ENCODE results near the gene CTXN1. TPM values are rescaled to one million over a fixed set of nuclear protein-coding genes. Genes with fewer than 3 reads are reported as not detected.

CTXN1 gene
- polyA plus RNA-seq, 3 donors: 10.0 to 16.1 (median 11.5) TPM

- DNase-seq (ENCODE audit: low read depth in 3 of 3, low spot score in 2 of 3): no peak
These were observed 46.1 kb downstream of the CTXN1 start for GRCh38 chr19:7879836-7880235.

GRCh38 chr19:7879111-7879807 lies 46.7 kb downstream of the CTXN1 start:
- DNase-seq (ENCODE audit: low read depth in 3 of 3, low spot score in 2 of 3): no peak

GRCh38 chr19:7877249-7877836 lies 48.6 kb downstream of the CTXN1 start:
- DNase-seq (ENCODE audit: low read depth in 3 of 3, low spot score in 2 of 3): no peak

GRCh38 chr19:7874897-7875273 lies 51.0 kb downstream of the CTXN1 start:
- no peak for DNase-seq (ENCODE audit: low read depth in 3 of 3, low spot score in 2 of 3)

Other genes starting within 250 kb of the CTXN1 start
- gene MCEMP1, start 249.0 kb downstream of the CTXN1 start, polyA plus RNA-seq (ENCODE audit: insufficient read length in 3 of 3): under 1 TPM in 2 of 3 donors, not detected in 1; 0.10 to 0.44 TPM
- 10 to 100 TPM; 39.8 to 49.0 (median 46.4) TPM for gene TRAPPC5, start 245.3 kb downstream of the CTXN1 start, polyA plus RNA-seq (ENCODE audit: insufficient read length in 3 of 3)
- under 1 TPM in 1 of 3 donors, not detected in 2; 0.22 TPM for gene FCER2, start 224.0 kb downstream of the CTXN1 start, polyA plus RNA-seq (ENCODE audit: insufficient read length in 3 of 3)
- not detected for gene CLEC4G, start 194.0 kb downstream of the CTXN1 start, polyA plus RNA-seq (ENCODE audit: insufficient read length in 3 of 3)
- 1 to 10 TPM in 2 of 3 donors, under 1 TPM in 1; 0.94 to 1.4 (median 1.3) TPM for gene CD209, start 178.6 kb downstream of the CTXN1 start, polyA plus RNA-seq (ENCODE audit: insufficient read length in 3 of 3)
- 1 to 10 TPM; 2.0 to 4.2 (median 2.1) TPM for gene CLEC4M, start 162.9 kb downstream of the CTXN1 start, polyA plus RNA-seq (ENCODE audit: insufficient read length in 3 of 3)
- gene EVI5L, start 95.9 kb downstream of the CTXN1 start, polyA plus RNA-seq (ENCODE audit: insufficient read length in 3 of 3): 10 to 100 TPM; 14.1 to 17.9 (median 15.5) TPM
- gene PRR36, start 51.7 kb downstream of the CTXN1 start, polyA plus RNA-seq (ENCODE audit: insufficient read length in 3 of 3): 1 to 10 TPM; 4.2 to 4.5 (median 4.3) TPM
- 1 to 10 TPM; 1.9 to 2.4 (median 2.3) TPM for gene LRRC8E, start 37.6 kb downstream of the CTXN1 start, polyA plus RNA-seq (ENCODE audit: insufficient read length in 3 of 3)
- gene MAP2K7, start 22.3 kb downstream of the CTXN1 start, polyA plus RNA-seq (ENCODE audit: insufficient read length in 3 of 3): 10 to 100 TPM; 21.5 to 27.5 (median 27.0) TPM
- gene TGFBR3L, start 11.3 kb downstream of the CTXN1 start, polyA plus RNA-seq (ENCODE audit: insufficient read length in 3 of 3): under 1 TPM; 0.12 to 0.45 (median 0.32) TPM
- 10 to 100 TPM; 11.3 to 13.3 (median 12.4) TPM for gene SNAPC2, start 5.8 kb downstream of the CTXN1 start, polyA plus RNA-seq (ENCODE audit: insufficient read length in 3 of 3)
- 10 to 100 TPM; 34.3 to 38.2 (median 38.1) TPM for gene TIMM44, start 17.5 kb upstream of the CTXN1 start, polyA plus RNA-seq (ENCODE audit: insufficient read length in 3 of 3)
- 10 to 100 TPM; 75.1 to 92.8 (median 81.6) TPM for gene ELAVL1, start 79.5 kb upstream of the CTXN1 start, polyA plus RNA-seq (ENCODE audit: insufficient read length in 3 of 3)
- under 1 TPM in 2 of 3 donors, not detected in 1; 0.22 to 0.24 TPM for gene CCL25, start 126.6 kb upstream of the CTXN1 start, polyA plus RNA-seq (ENCODE audit: insufficient read length in 3 of 3)
- gene FBN3, start 223.5 kb upstream of the CTXN1 start, polyA plus RNA-seq (ENCODE audit: insufficient read length in 3 of 3): 10 to 100 TPM; 29.8 to 33.9 (median 31.6) TPM

Data from right renal cortex interstitium (tissue), 3 donors.